CD4-positive, alpha-beta T cell (primary cell): ENCODE measurements around the gene TEAD3. TPM values are rescaled to one million over a fixed set of nuclear protein-coding genes. Genes with fewer than 3 reads are reported as not detected.
"Not testable (repeated sequence)": the region's sequence is repeated elsewhere in the genome, so short reads cannot be mapped to it uniquely, and the experiment has no call there.

ENCODE experiments used
- ATAC-seq: fragments of 200-7000 bp; cut with Tn5 transposase; one replicate; pipeline ENCODE4 v1.10.0; 2022; ENCODE audit warnings: mild to moderate bottlenecking; ENCODE audit not compliant: poor library complexity
- CTCF ChIA-PET: fragments of 350-600 bp; sonication (Branson Sonifier 250); formaldehyde crosslinking; loops from one replicate; lab custom pipeline; 2021; ENCODE audit warnings: antibody characterized with exemption, inconsistent platforms; lab: Charles Lee
- POLR2A ChIA-PET: fragments of 350-600 bp; sonication (Branson Sonifier 250); formaldehyde crosslinking; loops from one replicate; lab custom pipeline; 2021; ENCODE audit warnings: antibody characterized with exemption, inconsistent platforms; lab: Charles Lee
- DNase-seq, 14 experiments: peaks; one replicate each; pipeline ENCODE4 v3.0.0-alpha.2; 2013 to 2020; ENCODE audit warnings: mixed read lengths in 2 of 14
- H3K27ac ChIP-seq, 2 donors: one replicate each; pipeline versions ENCODE4 v1.5.1 to v1.7.0; 2013; ENCODE audit warnings: low read length in 2 of 2, low read depth in 1 of 2, mild to moderate bottlenecking in 1 of 2
- H3K27me3 ChIP-seq, 2 experiments: 1 replicate in 1 of 2; 2 replicates in 1 of 2; pipeline versions ENCODE4 v1.6.1 to v1.7.0; 2013; ENCODE audit warnings: low read length in 2 of 2, control low read depth in 1 of 2, mild to moderate bottlenecking in 1 of 2, moderate library complexity in 1 of 2; ENCODE audit not compliant: insufficient read depth in 2 of 2, control insufficient read depth in 1 of 2
- H3K36me3 ChIP-seq: one replicate; pipeline ENCODE4 v1.6.1; 2013; ENCODE audit warnings: low read length, control low read depth; ENCODE audit not compliant: insufficient read depth
- H3K4me1 ChIP-seq: one replicate; pipeline ENCODE4 v1.6.1; 2013; ENCODE audit warnings: low read length, control low read depth; ENCODE audit not compliant: insufficient read depth
- H3K4me3 ChIP-seq: one replicate; pipeline ENCODE4 v1.5.1; 2013; ENCODE audit warnings: mild to moderate bottlenecking, low read length, moderate library complexity
- H3K9me3 ChIP-seq, 2 experiments: 1 replicate in 1 of 2; 2 replicates in 1 of 2; pipeline versions ENCODE4 v1.6.1 to v1.7.0; 2013; ENCODE audit warnings: low read length in 2 of 2, mild to moderate bottlenecking in 2 of 2, control low read depth in 1 of 2, moderate library complexity in 1 of 2; ENCODE audit not compliant: control insufficient read depth in 1 of 2, insufficient read depth in 1 of 2
- H3K27ac Mint-ChIP-seq: one replicate; pipeline ENCODE4 v1.8.0; 2020; ENCODE audit warnings: mixed read lengths
- H3K27me3 Mint-ChIP-seq: one replicate; pipeline ENCODE4 v1.8.0; 2021; ENCODE audit warnings: mixed read lengths
- H3K36me3 Mint-ChIP-seq: one replicate; pipeline ENCODE4 v1.8.0; 2021; ENCODE audit warnings: low read depth, mixed read lengths
- H3K4me1 Mint-ChIP-seq: one replicate; pipeline ENCODE4 v1.8.0; 2021; ENCODE audit warnings: low read depth, mixed read lengths
- H3K4me3 Mint-ChIP-seq: one replicate; pipeline ENCODE4 v1.8.0; 2020; ENCODE audit warnings: mild to moderate bottlenecking, mixed read lengths
- H3K9me3 Mint-ChIP-seq: one replicate; pipeline ENCODE4 v1.8.0; 2020; ENCODE audit warnings: mixed read lengths
- intact Hi-C, 2 experiments: fragments of 100-400 bp; cut with DNase I in 1 of 2; cut with micrococcal nuclease in 1 of 2; formaldehyde crosslinking; loops; one replicate each; pipeline versions ENCODE4 v1.15.1 to v1.9.0; 2023 to 2025; cut with DNase I, micrococcal nuclease
- total RNA-seq, 174 experiments: library from RNA in 2 of 174; stranded (reverse) in 2 of 174; gene quantifications; one replicate each; pipeline ENCODE4 v1.2.3 and lab custom pipeline; 2021 to 2026
- TF ChIP-seq, protein P1 (sequence below): fragments of 200-600 bp; IDR thresholded peaks from one replicate; pipeline ENCODE4 v1.8.0; 2022; ENCODE audit warnings: antibody characterized with exemption, mild to moderate bottlenecking

Gene TEAD3
- total RNA-seq, 2 experiments from 2014 or later = 0.11 TPM; not detected in 1

GRCh38 chr6:35441642-35442041, 55.2 kb downstream of the TEAD3 start:
- POLR2A ChIA-PET = no interaction called here
- CTCF ChIA-PET = no interaction called here
- Histone ChIP-seq H3K4me1 (peaks cover 5% of the 10 kb centered on the region), H3K27me3 (no peaks in the 10 kb centered on the region), H3K27ac (no peak overlapping the region), H3K36me3 (no peaks in the 10 kb centered on the region), H3K9me3 (no peaks in the 10 kb centered on the region), H3K4me3 (no peak overlapping the region)
- H3K27me3 Mint-ChIP-seq = no peaks in the 10 kb centered on the region
- ATAC-seq (no peak), DNase-seq (no peak)
- H3K27ac Mint-ChIP-seq = no peak overlapping the region
- H3K9me3 Mint-ChIP-seq = no peaks in the 10 kb centered on the region
- H3K36me3 Mint-ChIP-seq = no peaks in the 10 kb centered on the region
- no peaks in the 10 kb centered on the region for H3K4me1 Mint-ChIP-seq
- H3K4me3 Mint-ChIP-seq = no peak overlapping the region
- intact Hi-C loops = no loop called here
- TF ChIP-seq, protein P1, sequence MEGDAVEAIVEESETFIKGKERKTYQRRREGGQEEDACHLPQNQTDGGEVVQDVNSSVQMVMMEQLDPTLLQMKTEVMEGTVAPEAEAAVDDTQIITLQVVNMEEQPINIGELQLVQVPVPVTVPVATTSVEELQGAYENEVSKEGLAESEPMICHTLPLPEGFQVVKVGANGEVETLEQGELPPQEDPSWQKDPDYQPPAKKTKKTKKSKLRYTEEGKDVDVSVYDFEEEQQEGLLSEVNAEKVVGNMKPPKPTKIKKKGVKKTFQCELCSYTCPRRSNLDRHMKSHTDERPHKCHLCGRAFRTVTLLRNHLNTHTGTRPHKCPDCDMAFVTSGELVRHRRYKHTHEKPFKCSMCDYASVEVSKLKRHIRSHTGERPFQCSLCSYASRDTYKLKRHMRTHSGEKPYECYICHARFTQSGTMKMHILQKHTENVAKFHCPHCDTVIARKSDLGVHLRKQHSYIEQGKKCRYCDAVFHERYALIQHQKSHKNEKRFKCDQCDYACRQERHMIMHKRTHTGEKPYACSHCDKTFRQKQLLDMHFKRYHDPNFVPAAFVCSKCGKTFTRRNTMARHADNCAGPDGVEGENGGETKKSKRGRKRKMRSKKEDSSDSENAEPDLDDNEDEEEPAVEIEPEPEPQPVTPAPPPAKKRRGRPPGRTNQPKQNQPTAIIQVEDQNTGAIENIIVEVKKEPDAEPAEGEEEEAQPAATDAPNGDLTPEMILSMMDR = no peak

- no peaks in the 10 kb centered on the region for H3K27me3 Mint-ChIP-seq
- H3K4me3 Mint-ChIP-seq = no peak overlapping the region
- Histone ChIP-seq H3K27me3 (no peaks in the 10 kb centered on the region), H3K4me1 (peaks cover 5% of the 10 kb centered on the region), H3K36me3 (no peaks in the 10 kb centered on the region), H3K4me3 (no peak overlapping the region), H3K27ac (no peak overlapping the region), H3K9me3 (no peaks in the 10 kb centered on the region)
- intact Hi-C loops = no loop called here
- DNase-seq = no peak
- H3K4me1 Mint-ChIP-seq = no peaks in the 10 kb centered on the region
- H3K27ac Mint-ChIP-seq = no peak overlapping the region
- ChIA-PET POLR2A (no interaction called here), CTCF (no interaction called here)
- no peak for ATAC-seq
- H3K9me3 Mint-ChIP-seq = no peaks in the 10 kb centered on the region
- TF ChIP-seq, protein P1 = no peak
- H3K36me3 Mint-ChIP-seq = no peaks in the 10 kb centered on the region
Observed at GRCh38 chr6:35441205-35441604, 55.7 kb downstream of the TEAD3 start.

DNA sequence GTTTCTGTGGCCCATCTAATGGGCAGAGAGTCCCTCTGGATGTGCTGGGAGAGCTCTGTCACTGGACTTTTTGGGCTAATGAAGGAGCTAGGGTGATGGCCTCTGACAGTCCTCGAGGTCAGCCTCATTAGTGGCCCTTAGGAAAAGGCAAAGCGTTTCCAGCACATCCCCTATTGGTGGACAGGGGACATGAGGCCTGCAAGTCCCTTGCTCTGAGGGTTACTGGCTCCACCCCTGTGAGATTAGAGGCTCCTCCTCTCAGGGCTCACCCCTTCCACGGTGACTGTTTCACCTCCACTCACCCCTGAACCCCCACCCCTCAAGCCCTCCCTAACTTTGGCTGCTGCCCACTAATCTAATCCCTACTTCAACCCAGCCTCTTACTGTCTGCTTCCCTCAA, 57.6 kb downstream of the TEAD3 start:
- CTCF ChIA-PET = no interaction called here

GRCh38 chr6:35438378-35439065, 58.4 kb downstream of the TEAD3 start:
- H3K4me3 ChIP-seq, H3K9me3 Mint-ChIP-seq, DNase-seq, ATAC-seq, H3K4me1 ChIP-seq, CTCF ChIA-PET, H3K27me3 Mint-ChIP-seq, POLR2A ChIA-PET, H3K36me3 Mint-ChIP-seq, intact Hi-C loops, H3K4me1 Mint-ChIP-seq, H3K36me3 ChIP-seq, H3K4me3 Mint-ChIP-seq, H3K9me3 ChIP-seq, H3K27ac ChIP-seq, H3K27ac Mint-ChIP-seq, H3K27me3 ChIP-seq: not testable (repeated sequence)

More for the DNA sequence above, 57.6 kb downstream of the TEAD3 start:
- Histone ChIP-seq H3K4me3 (no peak overlapping the region), H3K27me3 (no peaks in the 10 kb centered on the region), H3K36me3 (no peaks in the 10 kb centered on the region), H3K27ac (no peak overlapping the region), H3K9me3 (no peaks in the 10 kb centered on the region), H3K4me1 (no peaks in the 10 kb centered on the region)
- ATAC-seq (no peak), DNase-seq (no peak)
- no peaks in the 10 kb centered on the region for H3K36me3 Mint-ChIP-seq
- no peaks in the 10 kb centered on the region for H3K9me3 Mint-ChIP-seq
- TF ChIP-seq, protein P1 = no peak
- POLR2A ChIA-PET = no interaction called here
- no peak overlapping the region for H3K4me3 Mint-ChIP-seq
- intact Hi-C loops = no loop called here
- H3K27me3 Mint-ChIP-seq = no peaks in the 10 kb centered on the region
- H3K27ac Mint-ChIP-seq = no peak overlapping the region
- H3K4me1 Mint-ChIP-seq = no peaks in the 10 kb centered on the region
